Body of pancreas (tissue), 4 donors: ENCODE measurements around the gene DBR1. TPM values are rescaled to one million over a fixed set of nuclear protein-coding genes. Genes with fewer than 3 reads are reported as not detected.

Experiments used
- ATAC-seq: fragments of 150-250 bp; one replicate; pipeline ENCODE4 v1.9.1; 2016
- DNase-seq, 4 donors: peaks; one replicate each; pipeline ENCODE4 v3.0.0-alpha.2; 2019
- H3K27ac ChIP-seq, 4 donors: fragments of 200-600 bp; sonication (generic); 1 replicate in 3 of 4; 2 replicates in 1 of 4; pipeline versions ENCODE4 v1.5.1 to v1.6.1; 2016 to 2019; ENCODE audit warnings: mild to moderate bottlenecking in 1 of 4, mixed read lengths in 1 of 4, moderate library complexity in 1 of 4
- H3K27me3 ChIP-seq, 2 donors: fragments of 200-600 bp; sonication (generic); one replicate each; pipeline ENCODE4 v1.6.0; 2016; ENCODE audit warnings: mild to moderate bottlenecking in 1 of 2
- H3K36me3 ChIP-seq, 2 donors: fragments of 200-600 bp; sonication (generic); replicated peaks in 1 of 2; 2 replicates each; pipeline ENCODE4 v1.5.1; 2016; ENCODE audit warnings: low read depth in 2 of 2; ENCODE audit not compliant: insufficient read depth in 1 of 2
- H3K4me1 ChIP-seq: fragments of 200-600 bp; sonication (generic); one replicate; pipeline ENCODE4 v1.6.0; 2016
- H3K4me3 ChIP-seq, 2 donors: fragments of 200-600 bp; sonication (generic); 1 replicate in 1 of 2; 2 replicates in 1 of 2; pipeline ENCODE4 v1.5.1; 2016 to 2019
- H3K9me3 ChIP-seq, 3 donors: fragments of 200-600 bp; sonication (generic); 1 replicate in 2 of 3; 2 replicates in 1 of 3; pipeline ENCODE4 v1.5.1; 2016
- POLR2A ChIP-seq, 3 donors: fragments of 450-650 bp; IDR thresholded peaks; one replicate each; pipeline ENCODE4 v1.6.1; 2016; ENCODE audit warnings: antibody characterized with exemption in 3 of 3, mild to moderate bottlenecking in 2 of 3
- WGBS, 2 donors: methylation state at CpG; one replicate each; pipeline ENCODE4 v1.1.5; 2017; 5-methylcytosine and 5-hydroxymethylcytosine counted together
- intact Hi-C: fragments of 100-400 bp; cut with DNase I; formaldehyde crosslinking; loops from one replicate; pipeline ENCODE4 v1.15.1; 2023
- total RNA-seq, 2 donors: library from RNA; depleted of rRNA; stranded (reverse); fragments of >200 nt; gene quantifications; one replicate each; pipeline ENCODE4 v1.1.0, GENCODE V29; 2016
- TF ChIP-seq, protein P1 (sequence below), 7 experiments: fragments of 450-650 bp in 4 of 7; fragments of 200-600 bp in 3 of 7; sonication (generic) in 3 of 7; IDR thresholded peaks; one replicate each; pipeline ENCODE4 v1.5.1; 2016 to 2019; ENCODE audit warnings: antibody characterized with exemption in 7 of 7

DBR1 gene
- total RNA-seq, 2 donors from 2014 or later, result 4.3 to 11.7 TPM

GRCh38 chr3:138197524-138197923, 22.8 kb upstream of the DBR1 start:
- TF ChIP-seq, protein P1, sequence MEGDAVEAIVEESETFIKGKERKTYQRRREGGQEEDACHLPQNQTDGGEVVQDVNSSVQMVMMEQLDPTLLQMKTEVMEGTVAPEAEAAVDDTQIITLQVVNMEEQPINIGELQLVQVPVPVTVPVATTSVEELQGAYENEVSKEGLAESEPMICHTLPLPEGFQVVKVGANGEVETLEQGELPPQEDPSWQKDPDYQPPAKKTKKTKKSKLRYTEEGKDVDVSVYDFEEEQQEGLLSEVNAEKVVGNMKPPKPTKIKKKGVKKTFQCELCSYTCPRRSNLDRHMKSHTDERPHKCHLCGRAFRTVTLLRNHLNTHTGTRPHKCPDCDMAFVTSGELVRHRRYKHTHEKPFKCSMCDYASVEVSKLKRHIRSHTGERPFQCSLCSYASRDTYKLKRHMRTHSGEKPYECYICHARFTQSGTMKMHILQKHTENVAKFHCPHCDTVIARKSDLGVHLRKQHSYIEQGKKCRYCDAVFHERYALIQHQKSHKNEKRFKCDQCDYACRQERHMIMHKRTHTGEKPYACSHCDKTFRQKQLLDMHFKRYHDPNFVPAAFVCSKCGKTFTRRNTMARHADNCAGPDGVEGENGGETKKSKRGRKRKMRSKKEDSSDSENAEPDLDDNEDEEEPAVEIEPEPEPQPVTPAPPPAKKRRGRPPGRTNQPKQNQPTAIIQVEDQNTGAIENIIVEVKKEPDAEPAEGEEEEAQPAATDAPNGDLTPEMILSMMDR (IDR thresholded peaks at IDR 0.05), result no peak
- TF ChIP-seq POLR2A (IDR thresholded peaks at IDR 0.05), result no peak
- Histone ChIP-seq H3K9me3 (no peaks in the 10 kb centered on the region), H3K4me3 (no peak overlapping the region), H3K4me1 (no peaks in the 10 kb centered on the region), H3K36me3 (no peaks in the 10 kb centered on the region), H3K27me3 (no peaks in the 10 kb centered on the region), H3K27ac (no peak overlapping the region)
- intact Hi-C loops, result no loop called here
- 34 to 47% methylated on average over 1 of the region's 1 CpG for WGBS, 2 donors
- ATAC-seq, result no peak
- no peak for DNase-seq

DNA sequence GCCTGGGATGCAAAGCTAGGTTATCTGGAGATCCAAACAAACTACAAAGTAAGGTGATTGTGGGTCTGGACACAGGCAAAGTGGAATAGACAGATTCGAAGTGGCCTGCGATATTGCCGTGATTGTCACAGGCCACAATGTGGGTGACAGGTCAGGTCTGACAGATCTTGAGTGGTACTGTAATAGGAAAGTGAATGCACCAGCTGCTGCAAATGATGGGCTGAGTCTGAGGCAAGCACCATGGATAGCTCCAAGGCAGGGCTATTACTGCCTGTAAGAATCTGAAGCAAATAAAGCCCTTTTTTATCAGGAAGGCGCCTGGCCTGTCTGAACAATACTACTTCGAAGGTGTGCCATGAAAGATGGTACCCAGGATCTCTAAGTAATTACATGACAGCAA, 22.3 kb upstream of the DBR1 start:
- no peaks in the 10 kb centered on the region for H3K4me1 ChIP-seq
- TF ChIP-seq, protein P1 (IDR thresholded peaks at IDR 0.05), result no peak
- TF ChIP-seq POLR2A (IDR thresholded peaks at IDR 0.05), result no peak
- peak; percentile 17 to 34 (median 22) for DNase-seq
- no peak overlapping the region for H3K27ac ChIP-seq
- no peaks in the 10 kb centered on the region for H3K27me3 ChIP-seq
- H3K4me3 ChIP-seq, result no peak overlapping the region
- intact Hi-C loops, result no loop called here
- 43 to 52% methylated on average over 5 of the region's 5 CpGs for WGBS, 2 donors
- no peaks in the 10 kb centered on the region for H3K9me3 ChIP-seq
- H3K36me3 ChIP-seq, result no peaks in the 10 kb centered on the region
- ATAC-seq, result peak; percentile 42

GRCh38 chr3:138196023-138196422, 21.3 kb upstream of the DBR1 start:
- TF ChIP-seq POLR2A (IDR thresholded peaks at IDR 0.05), result no peak
- TF ChIP-seq, protein P1 (IDR thresholded peaks at IDR 0.05), result no peak

DNA sequence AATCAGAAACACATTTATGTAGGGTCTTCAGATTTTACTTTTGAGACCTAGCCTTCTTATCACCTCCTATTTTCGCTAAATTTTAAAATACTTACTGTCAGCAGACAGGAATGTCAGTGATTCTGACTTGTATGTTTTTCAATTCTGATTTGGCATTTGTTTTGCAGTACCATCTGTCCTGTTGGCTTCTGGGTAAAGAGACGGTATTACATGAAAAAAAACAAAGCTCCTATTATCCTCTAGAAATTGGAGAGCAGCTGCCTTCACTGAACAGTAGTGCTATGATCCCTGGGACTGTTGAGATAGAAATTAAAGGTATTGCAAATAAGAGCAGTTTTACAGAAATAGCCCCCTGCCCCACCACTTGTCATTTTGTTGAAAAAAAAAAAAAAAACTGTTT, 20.8 kb upstream of the DBR1 start:
- no peak for TF ChIP-seq POLR2A (IDR thresholded peaks at IDR 0.05)
- TF ChIP-seq, protein P1 (IDR thresholded peaks at IDR 0.05), result no peak

More at GRCh38 chr3:138196023-138196422, 21.3 kb upstream of the DBR1 start:
- 89 to 94% methylated on average over 2 of the region's 2 CpGs for WGBS, 2 donors
- ATAC-seq (no peak), DNase-seq (no peak)
- Histone ChIP-seq H3K36me3 (no peaks in the 10 kb centered on the region), H3K27ac (no peak overlapping the region), H3K4me1 (peaks cover 2% of the 10 kb centered on the region), H3K4me3 (no peak overlapping the region), H3K9me3 (no peaks in the 10 kb centered on the region), H3K27me3 (no peaks in the 10 kb centered on the region)
- intact Hi-C loops, result no loop called here

DNA sequence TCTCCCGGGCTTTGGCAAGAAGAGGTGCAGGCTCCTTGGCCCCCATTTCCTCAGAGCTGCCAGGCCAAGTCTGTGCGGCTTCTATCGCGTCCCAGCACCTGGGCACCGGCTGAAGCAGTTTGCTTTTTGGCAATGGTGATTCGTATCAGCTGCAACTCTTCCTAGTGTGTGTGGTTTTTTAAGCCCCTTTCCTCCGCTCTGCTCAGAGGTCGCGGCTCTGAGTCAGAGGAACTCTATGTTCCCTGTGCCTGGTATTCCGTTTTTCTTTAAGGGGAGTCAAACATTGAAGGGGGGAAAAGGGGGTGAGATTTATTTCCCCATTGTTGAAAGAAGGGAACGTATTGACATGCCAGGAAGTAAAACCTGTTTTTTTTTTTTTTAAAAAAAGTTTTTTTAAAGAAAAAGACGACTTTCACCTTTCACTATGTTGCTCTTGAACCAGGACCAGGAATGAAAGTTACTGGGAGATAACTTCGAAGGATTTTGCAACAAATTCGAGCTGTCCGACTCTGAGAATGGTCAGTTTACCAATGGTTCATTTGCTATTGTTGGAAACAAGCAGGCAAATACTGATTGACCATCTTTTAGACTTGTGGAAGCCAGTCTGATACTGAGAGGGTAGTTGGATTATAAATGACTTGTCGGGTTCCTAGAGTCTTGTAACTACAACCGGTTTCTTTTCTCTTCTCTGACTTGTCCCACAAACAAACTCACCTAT, 13.5 kb upstream of the DBR1 start:
- H3K4me3 ChIP-seq, result peak overlapping the region; percentile 75 to 92
- 1 to 2% methylated on average over 14 to 17 of the region's 17 CpGs for WGBS, 2 donors
- ATAC-seq, result peak; percentile 45
- H3K36me3 ChIP-seq, result no peaks in the 10 kb centered on the region
- DNase-seq, result peak in 1 of 4 donors; percentile 59
- no peak for TF ChIP-seq POLR2A (IDR thresholded peaks at IDR 0.05)
- TF ChIP-seq, protein P1 (IDR thresholded peaks at IDR 0.05), result no peak
- H3K27me3 ChIP-seq, result no peaks in the 10 kb centered on the region
- H3K9me3 ChIP-seq, result no peaks in the 10 kb centered on the region
- H3K4me1 ChIP-seq, result peaks cover 34% of the 10 kb centered on the region
- peak overlapping the region; percentile 91 to 97 (median 96) for H3K27ac ChIP-seq
- intact Hi-C loops, result no loop called here

More for the DNA sequence above, 20.8 kb upstream of the DBR1 start:
- Histone ChIP-seq H3K4me3 (no peak overlapping the region), H3K36me3 (no peaks in the 10 kb centered on the region), H3K4me1 (peaks cover 6% of the 10 kb centered on the region), H3K9me3 (no peaks in the 10 kb centered on the region), H3K27me3 (no peaks in the 10 kb centered on the region), H3K27ac (no peak overlapping the region)
- no peak for DNase-seq
- 63 to 71% methylated on average over 2 of the region's 2 CpGs for WGBS, 2 donors
- ATAC-seq, result no peak
- intact Hi-C loops, result no loop called here
